Measurements from ENCODE around the gene ARHGAP29. TPM values are rescaled to one million over a fixed set of nuclear protein-coding genes. Genes with fewer than 3 reads are reported as not detected.

Gene ARHGAP29
- polyA plus RNA-seq, 1 experiment: 30.4 TPM

DNA sequence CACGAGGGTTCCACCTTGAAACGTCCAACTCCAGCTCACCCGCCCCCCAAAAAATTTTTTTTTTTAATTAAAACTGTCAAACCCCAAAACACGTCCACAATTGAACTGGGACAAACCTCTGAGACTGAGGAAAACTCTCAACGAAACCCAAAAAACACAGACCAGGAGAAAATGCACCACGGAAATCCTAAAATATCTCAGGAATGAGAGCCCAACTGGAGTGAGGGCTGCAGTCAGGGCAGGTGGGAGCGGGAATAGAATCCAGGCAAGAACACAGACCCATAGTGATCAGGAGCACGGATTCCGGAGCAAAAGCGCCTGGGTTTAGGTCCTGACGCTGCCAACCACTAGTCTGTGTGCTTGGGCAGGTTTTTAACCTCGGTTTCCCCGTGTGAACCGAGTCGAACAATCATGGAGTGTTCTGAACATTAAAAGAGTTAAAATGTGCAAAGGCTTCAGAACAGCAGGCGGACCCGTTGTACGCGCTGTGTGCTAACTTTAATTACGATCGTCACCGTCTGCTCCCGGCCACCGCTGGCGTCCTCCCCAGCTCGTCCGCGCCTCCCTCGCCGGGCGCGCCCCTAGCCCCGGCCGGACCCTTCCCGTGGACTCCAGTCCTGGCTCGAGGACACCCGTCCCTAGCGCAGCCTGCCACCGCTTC, 624 bp downstream of the ARHGAP29 start:
- Histone ChIP-seq H3K9me3 (ENCODE audit: control insufficient read depth, insufficient read depth, low read length) (no peaks in the 10 kb centered on the region), H3K4me3 (ENCODE audit: low read depth, low read length) (peak overlapping the region; percentile 77), H3K27ac (ENCODE audit: low read depth, low read length) (no peak overlapping the region), H3K27me3 (ENCODE audit: control insufficient read depth, insufficient read depth, low read length) (no peaks in the 10 kb centered on the region)
- TF ChIP-seq, protein P1, sequence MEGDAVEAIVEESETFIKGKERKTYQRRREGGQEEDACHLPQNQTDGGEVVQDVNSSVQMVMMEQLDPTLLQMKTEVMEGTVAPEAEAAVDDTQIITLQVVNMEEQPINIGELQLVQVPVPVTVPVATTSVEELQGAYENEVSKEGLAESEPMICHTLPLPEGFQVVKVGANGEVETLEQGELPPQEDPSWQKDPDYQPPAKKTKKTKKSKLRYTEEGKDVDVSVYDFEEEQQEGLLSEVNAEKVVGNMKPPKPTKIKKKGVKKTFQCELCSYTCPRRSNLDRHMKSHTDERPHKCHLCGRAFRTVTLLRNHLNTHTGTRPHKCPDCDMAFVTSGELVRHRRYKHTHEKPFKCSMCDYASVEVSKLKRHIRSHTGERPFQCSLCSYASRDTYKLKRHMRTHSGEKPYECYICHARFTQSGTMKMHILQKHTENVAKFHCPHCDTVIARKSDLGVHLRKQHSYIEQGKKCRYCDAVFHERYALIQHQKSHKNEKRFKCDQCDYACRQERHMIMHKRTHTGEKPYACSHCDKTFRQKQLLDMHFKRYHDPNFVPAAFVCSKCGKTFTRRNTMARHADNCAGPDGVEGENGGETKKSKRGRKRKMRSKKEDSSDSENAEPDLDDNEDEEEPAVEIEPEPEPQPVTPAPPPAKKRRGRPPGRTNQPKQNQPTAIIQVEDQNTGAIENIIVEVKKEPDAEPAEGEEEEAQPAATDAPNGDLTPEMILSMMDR (IDR thresholded peaks at IDR 0.05; ENCODE audit: low read depth, low read length): peak; percentile 32
- no peak for DNase-seq (ENCODE audit: low read depth, low spot score)
- POLR2A ChIA-PET: interaction anchor here (0.7 to 1.7 kb wide), 7 partner anchors 9 to 216 kb away, joined by 3 to 4 read pairs (median 3); no protein-coding TSS in a partner anchor
- CTCF ChIA-PET: interaction anchor here (0.7 to 2.1 kb wide), 10 partner anchors 11 to 278 kb away, joined by 3 to 20 read pairs (median 6); no protein-coding TSS in a partner anchor

DNA sequence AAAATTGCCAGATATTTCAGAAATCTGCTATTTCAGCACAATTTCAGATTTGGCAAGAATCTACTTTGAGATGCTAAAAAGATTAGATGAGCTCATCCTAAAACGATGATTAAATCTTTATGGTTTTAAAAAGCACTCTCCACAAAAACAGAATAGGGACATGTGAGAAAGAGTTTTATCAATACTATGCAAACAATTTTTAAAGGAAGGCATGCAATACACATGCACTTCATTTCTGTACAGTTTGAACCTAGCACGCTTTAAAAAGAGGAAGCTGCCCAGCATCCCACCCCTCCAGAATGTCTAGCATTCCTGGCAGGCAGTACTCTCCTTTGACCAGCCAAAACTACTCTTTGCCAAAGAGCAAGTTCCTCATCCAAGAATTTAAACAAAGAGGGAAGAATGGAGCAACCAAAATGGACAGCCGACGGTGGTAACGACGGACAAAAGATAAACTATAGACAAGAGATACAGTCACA, 1.3 kb downstream of the ARHGAP29 start:
- TF ChIP-seq, protein P1 (IDR thresholded peaks at IDR 0.05; ENCODE audit: low read depth, low read length): no peak
- Histone ChIP-seq H3K4me3 (ENCODE audit: low read depth, low read length) (peak overlapping the region; percentile 77), H3K9me3 (ENCODE audit: control insufficient read depth, insufficient read depth, low read length) (no peaks in the 10 kb centered on the region), H3K27ac (ENCODE audit: low read depth, low read length) (no peak overlapping the region), H3K27me3 (ENCODE audit: control insufficient read depth, insufficient read depth, low read length) (no peaks in the 10 kb centered on the region)
- no peak for DNase-seq (ENCODE audit: low read depth, low spot score)
- POLR2A ChIA-PET: interaction anchor here (0.6 to 1.7 kb wide), 5 partner anchors 36 to 215 kb away, joined by 3 to 4 read pairs (median 3); no protein-coding TSS in a partner anchor
- CTCF ChIA-PET: interaction anchor here (0.7 to 2.1 kb wide), 9 partner anchors 11 to 210 kb away, joined by 3 to 20 read pairs (median 5); no protein-coding TSS in a partner anchor

DNA sequence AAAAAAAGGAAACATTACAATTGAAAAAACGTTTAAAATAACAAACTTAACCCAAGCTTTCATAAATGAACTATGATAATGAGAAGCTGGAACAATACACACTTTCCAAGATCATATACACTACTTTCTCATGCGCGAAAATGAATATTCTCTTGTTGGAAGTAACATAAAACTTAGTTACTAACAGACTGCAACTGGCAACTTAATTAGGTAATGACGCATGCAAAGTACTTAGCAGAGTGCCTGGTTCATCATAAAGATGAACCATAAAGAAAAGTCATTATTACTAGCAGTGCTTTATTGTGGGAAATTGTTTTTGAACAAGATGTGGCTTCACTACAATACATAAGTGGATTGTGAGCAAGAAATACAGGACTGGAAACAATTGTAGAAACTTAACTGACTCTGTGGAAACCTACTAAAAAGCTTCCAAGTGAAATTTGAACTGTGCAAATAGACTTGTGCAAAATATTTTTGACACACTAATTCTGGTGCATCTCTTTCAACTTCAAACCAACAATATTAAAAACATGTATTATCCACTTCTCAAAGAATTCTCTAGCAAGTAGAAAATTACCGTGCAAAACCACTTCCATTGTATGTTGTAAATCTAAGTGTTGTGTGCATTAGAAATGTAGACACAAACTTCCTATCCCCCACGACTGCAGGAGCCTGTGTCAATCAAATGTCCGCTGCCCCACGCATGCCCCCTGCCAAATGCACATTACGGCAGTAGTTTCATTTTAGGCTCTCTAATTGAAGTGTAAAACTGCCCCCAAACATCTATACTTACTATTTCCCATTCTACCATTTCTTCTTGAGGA, 2.0 kb downstream of the ARHGAP29 start:
- POLR2A ChIA-PET: interaction anchor here (0.6 to 1.2 kb wide), 3 partner anchors 90 to 174 kb away, joined by 3 read pairs; no protein-coding TSS in a partner anchor
- Histone ChIP-seq H3K27me3 (ENCODE audit: control insufficient read depth, insufficient read depth, low read length) (no peaks in the 10 kb centered on the region), H3K9me3 (ENCODE audit: control insufficient read depth, insufficient read depth, low read length) (no peaks in the 10 kb centered on the region), H3K4me3 (ENCODE audit: low read depth, low read length) (peak overlapping the region; percentile 77), H3K27ac (ENCODE audit: low read depth, low read length) (no peak overlapping the region)
- TF ChIP-seq, protein P1 (IDR thresholded peaks at IDR 0.05; ENCODE audit: low read depth, low read length): no peak
- DNase-seq (ENCODE audit: low read depth, low spot score): no peak
- CTCF ChIA-PET: interaction anchor here (0.8 to 2.1 kb wide), 9 partner anchors 61 to 210 kb away, joined by 4 to 20 read pairs (median 5); no protein-coding TSS in a partner anchor

DNA sequence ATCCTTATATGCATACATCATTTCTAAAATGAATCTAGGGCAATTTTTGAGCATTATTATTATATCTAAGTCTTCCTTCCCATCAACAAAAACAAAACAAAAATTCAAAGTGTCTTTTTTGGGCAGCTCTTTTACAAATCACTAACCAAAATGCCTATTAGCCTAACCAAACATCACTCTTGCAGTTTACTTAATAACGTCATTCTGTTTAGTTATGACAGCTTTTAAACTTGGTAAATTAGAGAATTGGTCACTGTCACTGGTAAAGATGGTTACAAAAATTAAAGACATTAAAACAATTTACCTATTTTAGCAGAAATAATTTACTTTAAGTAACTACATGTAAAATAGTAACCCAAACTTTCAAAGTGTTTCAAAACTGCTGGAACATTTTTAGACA, 2.8 kb downstream of the ARHGAP29 start:
- TF ChIP-seq, protein P1 (IDR thresholded peaks at IDR 0.05; ENCODE audit: low read depth, low read length): no peak
- H3K9me3 ChIP-seq (ENCODE audit: control insufficient read depth, insufficient read depth, low read length): no peaks in the 10 kb centered on the region
- no peak overlapping the region for H3K27ac ChIP-seq (ENCODE audit: low read depth, low read length)
- H3K27me3 ChIP-seq (ENCODE audit: control insufficient read depth, insufficient read depth, low read length): no peaks in the 10 kb centered on the region
- ChIA-PET POLR2A (no interaction called here), CTCF (interaction anchor here (1.1 to 2.2 kb wide), 3 partner anchors 101 to 208 kb away, joined by 4 to 14 read pairs (median 7); no protein-coding TSS in a partner anchor)
- H3K4me3 ChIP-seq (ENCODE audit: low read depth, low read length): no peak overlapping the region
- no peak for DNase-seq (ENCODE audit: low read depth, low spot score)

All from AG04450 (cell line).